22Rv1 (cell line): ENCODE data around the gene PUS3.

ENCODE experiments used
- H3K27ac ChIP-seq: fragments of 450-650 bp; 2 replicates; pipeline ENCODE4 v1.5.1; 2017
- CTCF ChIP-seq: fragments of 450-650 bp; IDR thresholded peaks from 2 replicates; pipeline ENCODE4 v1.5.1; 2017; ENCODE audit warnings: mild to moderate bottlenecking
- ZFX ChIP-seq: fragments of 450-650 bp; IDR thresholded peaks from 2 replicates; pipeline ENCODE4 v1.6.1; 2017; ENCODE audit warnings: antibody characterized with exemption, borderline replicate concordance

Gene PUS3

GRCh38 chr11:125943661-125944349 lies 40.8 kb upstream of the PUS3 start:
- no peak overlapping the region for H3K27ac ChIP-seq
- TF ChIP-seq ZFX: no peak
- TF ChIP-seq CTCF: no peak

- H3K27ac ChIP-seq: no peak overlapping the region
- TF ChIP-seq ZFX (no peak), CTCF (no peak)
Observed at GRCh38 chr11:125942771-125943428, 39.9 kb upstream of the PUS3 start.

GRCh38 chr11:125941619-125942611 lies 38.9 kb upstream of the PUS3 start:
- H3K27ac ChIP-seq: no peak overlapping the region

GRCh38 chr11:125941267-125941618 lies 38.2 kb upstream of the PUS3 start:
- TF ChIP-seq CTCF: no peak
- TF ChIP-seq ZFX: no peak
- H3K27ac ChIP-seq: no peak overlapping the region

More at GRCh38 chr11:125941619-125942611, 38.9 kb upstream of the PUS3 start:
- TF ChIP-seq CTCF: peak; percentile 90
- no peak for TF ChIP-seq ZFX

GRCh38 chr11:125940145-125940544 lies 37.1 kb upstream of the PUS3 start:
- no peak for TF ChIP-seq ZFX
- no peak for TF ChIP-seq CTCF

GRCh38 chr11:125939081-125939521 lies 36.1 kb upstream of the PUS3 start:
- no peak overlapping the region for H3K27ac ChIP-seq
- no peak for TF ChIP-seq ZFX
- TF ChIP-seq CTCF: no peak

More at GRCh38 chr11:125940145-125940544, 37.1 kb upstream of the PUS3 start:
- no peak overlapping the region for H3K27ac ChIP-seq
